Thoracic aorta (tissue), 2 donors: ENCODE data around the gene CLDN9. TPM values are rescaled to one million over a fixed set of nuclear protein-coding genes. Genes with fewer than 3 reads are reported as not detected.

Experiments used
- ATAC-seq: fragments of 150-250 bp; one replicate; pipeline ENCODE4 v1.8.0; 2017; ENCODE audit warnings: low read depth; ENCODE audit not compliant: insufficient number of reproducible peaks, low FRiP score
- DNase-seq: peaks from one replicate; pipeline ENCODE4 v3.0.0-alpha.2; 2020; ENCODE audit warnings: low spot score
- H3K27ac ChIP-seq, 2 donors: fragments of 200-600 bp; sonication (generic); 1 replicate in 1 of 2; 2 replicates in 1 of 2; pipeline ENCODE4 v1.5.1; 2016; ENCODE audit warnings: mild to moderate bottlenecking in 2 of 2, moderate library complexity in 2 of 2
- H3K27me3 ChIP-seq: fragments of 200-600 bp; sonication (generic); replicated peaks from 2 replicates; pipeline ENCODE4 v1.6.0; 2016; ENCODE audit warnings: mild to moderate bottlenecking; ENCODE audit not compliant: insufficient read depth
- H3K36me3 ChIP-seq: fragments of 200-600 bp; sonication (generic); one replicate; pipeline ENCODE4 v1.5.1; 2016
- H3K4me1 ChIP-seq, 2 donors: fragments of 200-600 bp; sonication (generic); 1 replicate in 1 of 2; 2 replicates in 1 of 2; pipeline versions ENCODE4 v1.5.1 to v1.6.0; 2016; ENCODE audit warnings: low read depth in 2 of 2, mild to moderate bottlenecking in 1 of 2; ENCODE audit not compliant: control insufficient read depth in 1 of 2
- H3K4me3 ChIP-seq: fragments of 200-600 bp; sonication (generic); 2 replicates; pipeline ENCODE4 v1.5.1; 2016; ENCODE audit warnings: mild to moderate bottlenecking
- H3K9me3 ChIP-seq: fragments of 200-600 bp; sonication (generic); 2 replicates; pipeline ENCODE4 v1.5.1; 2016
- total RNA-seq, 2 donors: library from RNA; depleted of rRNA; stranded (reverse); fragments of >200 nt; gene quantifications; one replicate each; pipeline versions ENCODE4 v1.1.0 to v1.2.3, GENCODE V29; 2016
- TF ChIP-seq, protein P1 (sequence below): fragments of 200-600 bp; sonication (generic); IDR thresholded peaks from one replicate; pipeline ENCODE4 v1.5.1; 2019; ENCODE audit warnings: antibody characterized with exemption

The CLDN9 gene
- total RNA-seq, 2 donors from 2014 or later = 1.5 TPM; not detected in 1

GRCh38 chr16:2971985-2972784 lies 40.5 kb upstream of the CLDN9 start:
- Histone ChIP-seq H3K9me3 (no peaks in the 10 kb centered on the region), H3K4me3 (no peak overlapping the region), H3K36me3 (no peaks in the 10 kb centered on the region), H3K27me3 (peaks cover 6% of the 10 kb centered on the region), H3K4me1 (peaks cover 8 to 24% of the 10 kb centered on the region in 2 donors), H3K27ac (no peak overlapping the region)
- DNase-seq = no peak
- TF ChIP-seq, protein P1, sequence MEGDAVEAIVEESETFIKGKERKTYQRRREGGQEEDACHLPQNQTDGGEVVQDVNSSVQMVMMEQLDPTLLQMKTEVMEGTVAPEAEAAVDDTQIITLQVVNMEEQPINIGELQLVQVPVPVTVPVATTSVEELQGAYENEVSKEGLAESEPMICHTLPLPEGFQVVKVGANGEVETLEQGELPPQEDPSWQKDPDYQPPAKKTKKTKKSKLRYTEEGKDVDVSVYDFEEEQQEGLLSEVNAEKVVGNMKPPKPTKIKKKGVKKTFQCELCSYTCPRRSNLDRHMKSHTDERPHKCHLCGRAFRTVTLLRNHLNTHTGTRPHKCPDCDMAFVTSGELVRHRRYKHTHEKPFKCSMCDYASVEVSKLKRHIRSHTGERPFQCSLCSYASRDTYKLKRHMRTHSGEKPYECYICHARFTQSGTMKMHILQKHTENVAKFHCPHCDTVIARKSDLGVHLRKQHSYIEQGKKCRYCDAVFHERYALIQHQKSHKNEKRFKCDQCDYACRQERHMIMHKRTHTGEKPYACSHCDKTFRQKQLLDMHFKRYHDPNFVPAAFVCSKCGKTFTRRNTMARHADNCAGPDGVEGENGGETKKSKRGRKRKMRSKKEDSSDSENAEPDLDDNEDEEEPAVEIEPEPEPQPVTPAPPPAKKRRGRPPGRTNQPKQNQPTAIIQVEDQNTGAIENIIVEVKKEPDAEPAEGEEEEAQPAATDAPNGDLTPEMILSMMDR = no peak
- ATAC-seq = no peak

GRCh38 chr16:2973093-2973492 lies 39.6 kb upstream of the CLDN9 start:
- Histone ChIP-seq H3K27ac (no peak overlapping the region), H3K9me3 (no peaks in the 10 kb centered on the region), H3K4me3 (no peak overlapping the region), H3K27me3 (no peaks in the 10 kb centered on the region), H3K36me3 (no peaks in the 10 kb centered on the region), H3K4me1 (peaks cover 8 to 22% of the 10 kb centered on the region in 2 donors)
- TF ChIP-seq, protein P1 = no peak
- DNase-seq (no peak), ATAC-seq (no peak)

- Histone ChIP-seq H3K27ac (no peak overlapping the region), H3K27me3 (no peaks in the 10 kb centered on the region), H3K4me1 (peaks cover 4 to 15% of the 10 kb centered on the region in 2 donors), H3K9me3 (no peaks in the 10 kb centered on the region), H3K36me3 (no peaks in the 10 kb centered on the region), H3K4me3 (no peak overlapping the region)
- TF ChIP-seq, protein P1 = no peak
- ATAC-seq (no peak), DNase-seq (no peak)
Measured at GRCh38 chr16:2973605-2974318, 39.0 kb upstream of the CLDN9 start.

- no peaks in the 10 kb centered on the region for H3K27me3 ChIP-seq
- no peak overlapping the region for H3K27ac ChIP-seq
- no peak for DNase-seq
- TF ChIP-seq, protein P1 = no peak
- peaks cover 3 to 12% of the 10 kb centered on the region in 2 donors for H3K4me1 ChIP-seq
- ATAC-seq = no peak
- no peaks in the 10 kb centered on the region for H3K36me3 ChIP-seq
- no peaks in the 10 kb centered on the region for H3K9me3 ChIP-seq
- H3K4me3 ChIP-seq = no peak overlapping the region
Measured at GRCh38 chr16:2974319-2975056, 38.2 kb upstream of the CLDN9 start.
